Myometrial cell (primary cell): ENCODE results near the gene PACSIN3. TPM values are rescaled to one million over a fixed set of nuclear protein-coding genes. Genes with fewer than 3 reads are reported as not detected.

ENCODE experiments used
- total RNA-seq: library from RNA; depleted of rRNA; stranded (reverse); fragments of >200 nt; gene quantifications from 2 replicates; pipeline ENCODE4 v1.2.3, GENCODE V29; 2015

PACSIN3 gene
- total RNA-seq: 32.8 and 33.7 TPM in 2 replicates

GRCh38 chr11:47186076-47186699, at the start of gene PACSIN3:
Gene PACSIN3 (minus strand): TSS chr11:47186434. CDS start chr11:47182727, 3,707 bp downstream.

GRCh38 chr11:47176328-47177228, 9.7 kb downstream of the PACSIN3 start, which contains the start of gene ARFGAP2:
Gene ARFGAP2 (minus strand): TSS chr11:47176879. CDS start chr11:47176853, 26 bp downstream.

Other genes starting within 250 kb of the PACSIN3 start
- gene CSTPP1, start 249.7 kb downstream of the PACSIN3 start, total RNA-seq: 35.8 and 55.9 TPM in 2 replicates
- gene ARFGAP2, start 9.6 kb downstream of the PACSIN3 start, total RNA-seq: 134 and 172 TPM in 2 replicates
- gene DDB2, start 28.5 kb upstream of the PACSIN3 start, total RNA-seq: 57.1 and 62.3 TPM in 2 replicates
- 38.3 and 42.2 TPM in 2 replicates for gene ACP2, start 62.4 kb upstream of the PACSIN3 start, total RNA-seq
- 41.8 and 47.0 TPM in 2 replicates for gene NR1H3, start 71.6 kb upstream of the PACSIN3 start, total RNA-seq
- gene MADD, start 83.7 kb upstream of the PACSIN3 start, total RNA-seq: 22.5 and 26.8 TPM in 2 replicates
- not detected in 2 replicates for gene MYBPC3, start 166.3 kb upstream of the PACSIN3 start, total RNA-seq
- gene SPI1, start 192.1 kb upstream of the PACSIN3 start, total RNA-seq: not detected in 2 replicates
- 157 and 162 TPM in 2 replicates for gene SLC39A13, start 222.2 kb upstream of the PACSIN3 start, total RNA-seq
- 258 and 272 TPM in 2 replicates for gene PSMC3, start 240.0 kb upstream of the PACSIN3 start, total RNA-seq